Fibroblast of lung (primary cell): ENCODE results near the gene STAP2. TPM values are rescaled to one million over a fixed set of nuclear protein-coding genes. Genes with fewer than 3 reads are reported as not detected.
"Not testable (repeated sequence)": the region's sequence is repeated elsewhere in the genome, so short reads cannot be mapped to it uniquely, and the experiment has no call there.

ENCODE experiments used
- DNase-seq, 2 donors: peaks; one replicate each; pipeline versions ENCODE4 v3.0.0 to v3.0.0-alpha.2; 2010; ENCODE audit warnings: low read depth in 2 of 2
- H2AFZ ChIP-seq: 2 replicates; pipeline ENCODE4 v1.5.1; 2012; ENCODE audit warnings: low read length, control low read depth, inconsistent platforms
- H3K27ac ChIP-seq: 2 replicates; pipeline ENCODE4 v1.5.1; 2011; ENCODE audit warnings: low read length, control low read depth; ENCODE audit not compliant: insufficient read depth
- H3K27me3 ChIP-seq: 2 replicates; pipeline ENCODE4 v1.5.1; 2011; ENCODE audit warnings: mild to moderate bottlenecking, low read length; ENCODE audit not compliant: control insufficient read depth, insufficient read depth
- H3K36me3 ChIP-seq: 2 replicates; pipeline ENCODE4 v1.5.1; 2011; ENCODE audit warnings: low read length; ENCODE audit not compliant: control insufficient read depth, insufficient read depth
- H3K4me1 ChIP-seq: 2 replicates; pipeline ENCODE4 v1.5.1; 2011; ENCODE audit warnings: low read length; ENCODE audit not compliant: control insufficient read depth, insufficient read depth; ENCODE audit errors: extremely low read depth
- H3K4me2 ChIP-seq: 2 replicates; pipeline ENCODE4 v1.5.1; 2011; ENCODE audit warnings: low read length, control low read depth; ENCODE audit not compliant: insufficient read depth; ENCODE audit errors: extremely low read depth
- H3K4me3 ChIP-seq, 4 experiments: fragments of 200-600 bp in 1 of 4; sonication (generic) in 1 of 4; replicated peaks in 1 of 4; 2 replicates each; pipeline ENCODE4 v1.5.1; 2011 to 2016; ENCODE audit warnings: low read length in 4 of 4, low read depth in 3 of 4, mild to moderate bottlenecking in 3 of 4, control low read depth in 2 of 4, inconsistent platforms in 1 of 4, mixed read lengths in 1 of 4; ENCODE audit not compliant: insufficient read depth in 1 of 4; ENCODE audit errors: control extremely low read depth in 1 of 4
- H3K79me2 ChIP-seq: 2 replicates; pipeline ENCODE4 v1.5.1; 2012; ENCODE audit warnings: mild to moderate bottlenecking, low read length, inconsistent platforms; ENCODE audit not compliant: control insufficient read depth, insufficient read depth
- H3K9ac ChIP-seq: 2 replicates; pipeline ENCODE4 v1.5.1; 2011; ENCODE audit warnings: mild to moderate bottlenecking, low read length, control low read depth; ENCODE audit not compliant: insufficient read depth
- H3K9me3 ChIP-seq: 2 replicates; pipeline ENCODE4 v1.5.1; 2012; ENCODE audit warnings: low read depth, low read length; ENCODE audit not compliant: control insufficient read depth, insufficient read depth
- H4K20me1 ChIP-seq: 2 replicates; pipeline ENCODE4 v1.5.1; 2011; ENCODE audit warnings: low read length; ENCODE audit not compliant: control insufficient read depth, insufficient read depth; ENCODE audit errors: extremely low read depth
- EZH2 ChIP-seq: IDR thresholded peaks from 2 replicates; pipeline ENCODE4 v1.5.1; 2012; ENCODE audit warnings: low read length, control low read depth, mild to moderate bottlenecking; ENCODE audit errors: missing control alignments
- polyA plus RNA-seq, 2 donors: library from polyadenylated mRNA; depleted of rRNA in 1 of 2; stranded (reverse) in 1 of 2; unstranded in 1 of 2; fragments of >200 nt; gene quantifications; 2 replicates each; pipeline ENCODE4 v1.2.1, GENCODE V29; 2011 to 2012; ENCODE audit warnings: missing spikeins in 1 of 2
- total RNA-seq: library from RNA; depleted of rRNA; stranded (reverse); fragments of >200 nt; gene quantifications from 2 replicates; pipeline ENCODE4 v1.2.1, GENCODE V29; 2014
- TF ChIP-seq, protein P1 (sequence below), 2 donors: IDR thresholded peaks in 1 of 2; conservative IDR thresholded peaks in 1 of 2; 1 replicate in 1 of 2; 2 replicates in 1 of 2; pipeline ENCODE4 v1.5.1; 2011 to 2012; ENCODE audit warnings: low read length in 2 of 2, control low read depth in 1 of 2, inconsistent platforms in 1 of 2, low read depth in 1 of 2, mild to moderate bottlenecking in 1 of 2

STAP2 gene
- total and polyA plus RNA-seq, 2 donors (not counting 1 experiment from before 2014, with no cell fraction given), result 1.7 to 4.8 TPM

DNA sequence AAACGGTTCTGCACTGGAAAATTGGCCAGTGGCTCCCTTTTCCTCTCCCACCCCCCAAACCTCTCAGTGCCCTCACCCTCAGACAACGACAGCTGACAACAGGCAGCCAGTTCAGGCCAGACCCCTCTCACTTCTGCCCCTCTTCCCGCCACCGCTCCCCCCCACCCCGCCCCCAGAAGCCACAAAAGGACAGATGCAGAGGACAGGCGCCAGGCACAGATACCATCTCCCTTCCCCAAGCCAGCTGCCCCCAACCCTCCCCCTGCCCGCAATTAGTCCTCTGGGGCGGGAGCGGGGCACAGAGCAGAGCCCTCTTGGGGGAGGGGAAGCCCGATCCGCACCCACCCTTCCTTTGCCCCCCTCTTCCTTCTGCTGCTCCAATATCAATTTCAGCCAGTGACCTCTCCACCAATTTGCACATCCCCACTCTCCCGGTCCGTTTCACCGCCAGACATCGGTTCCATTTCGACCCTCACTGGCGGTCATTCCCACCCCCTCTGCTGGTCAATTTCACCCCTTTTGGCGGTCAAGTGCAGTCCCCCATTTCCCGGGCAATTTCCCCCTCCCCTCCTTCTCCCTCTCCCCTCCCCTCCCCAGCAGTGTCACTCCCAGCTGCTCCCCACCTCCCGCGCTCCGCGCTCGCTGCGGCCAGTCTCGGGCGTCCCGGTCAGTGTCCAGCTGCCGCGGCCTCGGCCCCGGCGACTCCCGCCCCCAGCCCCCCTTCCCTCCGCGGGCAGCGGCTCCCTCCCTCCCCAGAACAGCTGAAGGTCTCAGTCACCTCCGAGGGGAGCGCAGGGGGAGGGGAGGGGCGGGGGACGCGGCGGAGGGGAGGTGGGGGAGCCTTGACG, 60.0 kb downstream of the STAP2 start, which contains the start of gene SHD:
TSS of gene SHD (plus strand) at position 848 of the 848 bp plus-strand sequence. CDS start 798 bp downstream, outside the sequence.
- no peak within 1 kb of the TSS for H3K27ac ChIP-seq
- no peak within 1 kb of the TSS for H2AFZ ChIP-seq
- no peak within 1 kb of the TSS for H3K4me2 ChIP-seq
- no peak within 1 kb of the TSS for H3K9ac ChIP-seq
- no peak for TF ChIP-seq EZH2
- TF ChIP-seq, protein P1, sequence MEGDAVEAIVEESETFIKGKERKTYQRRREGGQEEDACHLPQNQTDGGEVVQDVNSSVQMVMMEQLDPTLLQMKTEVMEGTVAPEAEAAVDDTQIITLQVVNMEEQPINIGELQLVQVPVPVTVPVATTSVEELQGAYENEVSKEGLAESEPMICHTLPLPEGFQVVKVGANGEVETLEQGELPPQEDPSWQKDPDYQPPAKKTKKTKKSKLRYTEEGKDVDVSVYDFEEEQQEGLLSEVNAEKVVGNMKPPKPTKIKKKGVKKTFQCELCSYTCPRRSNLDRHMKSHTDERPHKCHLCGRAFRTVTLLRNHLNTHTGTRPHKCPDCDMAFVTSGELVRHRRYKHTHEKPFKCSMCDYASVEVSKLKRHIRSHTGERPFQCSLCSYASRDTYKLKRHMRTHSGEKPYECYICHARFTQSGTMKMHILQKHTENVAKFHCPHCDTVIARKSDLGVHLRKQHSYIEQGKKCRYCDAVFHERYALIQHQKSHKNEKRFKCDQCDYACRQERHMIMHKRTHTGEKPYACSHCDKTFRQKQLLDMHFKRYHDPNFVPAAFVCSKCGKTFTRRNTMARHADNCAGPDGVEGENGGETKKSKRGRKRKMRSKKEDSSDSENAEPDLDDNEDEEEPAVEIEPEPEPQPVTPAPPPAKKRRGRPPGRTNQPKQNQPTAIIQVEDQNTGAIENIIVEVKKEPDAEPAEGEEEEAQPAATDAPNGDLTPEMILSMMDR (conservative IDR thresholded peaks at IDR 0.05 in 1 of 2, IDR thresholded peaks at IDR 0.05 in 1 of 2; ENCODE audit: low read depth in 1 of 2, low read length in 2 of 2), result no peak
- H3K9me3 ChIP-seq, result no peaks in the 10 kb centered on the region
- no peaks in the 10 kb centered on the region for H3K4me1 ChIP-seq
- no peaks in the 10 kb centered on the region for H4K20me1 ChIP-seq
- no peaks in the 10 kb centered on the region for H3K36me3 ChIP-seq
- DNase-seq, result no peak
- H3K79me2 ChIP-seq, result no peaks in the 10 kb centered on the region
- H3K4me3 ChIP-seq, result no peak within 1 kb of the TSS
- H3K27me3 ChIP-seq, result peaks cover 19% of the 10 kb centered on the region

DNA sequence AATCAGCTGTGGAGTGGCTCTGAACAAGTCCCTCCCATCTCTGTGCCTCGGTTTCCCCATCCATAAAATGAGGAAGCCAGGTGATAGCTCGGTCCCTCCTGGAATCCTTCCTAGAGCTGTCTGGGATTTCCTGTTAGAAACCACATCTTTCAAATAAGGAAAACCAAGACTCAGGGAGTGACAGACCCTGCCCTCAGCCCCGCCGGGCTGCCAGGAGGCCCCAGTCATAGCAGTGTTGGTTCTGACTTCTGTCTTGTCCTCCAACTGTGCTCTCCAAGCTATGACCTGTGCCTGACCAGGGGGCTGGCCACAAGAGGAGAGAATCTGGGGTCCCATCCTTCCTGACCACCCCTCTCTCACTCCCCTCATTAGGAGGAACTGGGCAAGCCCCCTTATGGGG, 60.6 kb downstream of the STAP2 start:
- peaks cover 19% of the 10 kb centered on the region for H3K27me3 ChIP-seq
- no peak overlapping the region for H3K27ac ChIP-seq
- H3K4me2 ChIP-seq, result no peak overlapping the region
- H3K4me3 ChIP-seq, result no peak overlapping the region
- no peaks in the 10 kb centered on the region for H3K79me2 ChIP-seq
- no peak for DNase-seq
- H3K9ac ChIP-seq, result no peak overlapping the region
- no peaks in the 10 kb centered on the region for H3K36me3 ChIP-seq
- H3K4me1 ChIP-seq, result no peaks in the 10 kb centered on the region
- no peaks in the 10 kb centered on the region for H4K20me1 ChIP-seq
- no peaks in the 10 kb centered on the region for H3K9me3 ChIP-seq
- no peak overlapping the region for H2AFZ ChIP-seq
- TF ChIP-seq, protein P1 (conservative IDR thresholded peaks at IDR 0.05 in 1 of 2, IDR thresholded peaks at IDR 0.05 in 1 of 2; ENCODE audit: low read depth in 1 of 2, low read length in 2 of 2), result no peak
- TF ChIP-seq EZH2, result no peak

DNA sequence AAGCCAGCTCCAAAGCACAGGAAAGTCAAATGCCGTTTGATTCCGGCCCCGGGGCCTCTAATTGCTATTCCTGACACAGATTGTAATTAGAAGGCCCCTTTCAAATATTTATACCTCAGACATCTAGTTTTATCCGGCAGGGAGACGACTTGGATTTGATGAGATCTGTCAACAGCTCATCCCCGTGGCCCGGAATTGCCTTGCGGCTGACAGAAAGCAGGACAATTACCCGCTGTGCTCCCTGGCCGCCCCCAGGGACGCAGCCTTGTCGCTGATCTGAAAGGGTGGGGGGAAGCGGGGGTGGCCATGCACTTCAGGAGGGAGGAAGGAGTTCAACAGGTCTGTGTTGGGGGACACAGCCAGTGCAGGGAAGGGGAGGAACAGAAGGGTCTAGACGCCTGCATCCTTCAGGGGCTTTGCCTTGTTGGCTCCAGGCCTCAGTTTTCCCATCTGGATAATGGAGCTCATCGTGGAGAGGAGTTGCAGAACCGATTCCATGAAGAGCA, 61.4 kb downstream of the STAP2 start:
- Histone ChIP-seq H3K27ac (no peak overlapping the region), H3K79me2 (no peaks in the 10 kb centered on the region)
- DNase-seq, result no peak

DNA sequence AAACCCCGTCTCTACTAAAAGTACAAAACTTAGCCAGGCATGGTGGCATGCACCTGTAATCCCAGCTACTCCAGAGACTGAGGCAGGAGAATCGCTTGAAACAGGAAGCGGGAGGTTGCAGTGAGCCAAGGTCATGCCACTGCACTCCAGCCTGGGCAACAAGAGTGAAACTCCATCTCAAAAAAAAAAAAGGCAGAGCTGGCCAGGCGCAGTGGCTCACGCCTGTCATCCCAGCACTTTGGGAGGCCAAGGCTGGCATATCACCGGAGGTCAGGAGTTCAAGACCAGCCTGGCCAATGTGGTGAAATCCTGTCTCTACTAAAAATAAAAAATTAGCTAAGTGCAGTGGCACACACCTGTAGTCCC, 64.3 kb downstream of the STAP2 start:
- H3K4me3 ChIP-seq, DNase-seq, H3K4me2 ChIP-seq, H3K27ac ChIP-seq, H4K20me1 ChIP-seq, H3K4me1 ChIP-seq, H3K79me2 ChIP-seq, H3K27me3 ChIP-seq, H3K9ac ChIP-seq, H3K36me3 ChIP-seq, H3K9me3 ChIP-seq, H2AFZ ChIP-seq: not testable (repeated sequence)

More for the DNA sequence above, 61.4 kb downstream of the STAP2 start:
- no peaks in the 10 kb centered on the region for H3K4me1 ChIP-seq
- H3K9me3 ChIP-seq, result no peaks in the 10 kb centered on the region
- no peaks in the 10 kb centered on the region for H4K20me1 ChIP-seq
- H3K4me3 ChIP-seq, result no peak overlapping the region
- no peak overlapping the region for H2AFZ ChIP-seq
- H3K9ac ChIP-seq, result no peak overlapping the region
- peaks cover 19% of the 10 kb centered on the region for H3K27me3 ChIP-seq
- H3K36me3 ChIP-seq, result no peaks in the 10 kb centered on the region
- no peak for TF ChIP-seq EZH2
- TF ChIP-seq, protein P1 (conservative IDR thresholded peaks at IDR 0.05 in 1 of 2, IDR thresholded peaks at IDR 0.05 in 1 of 2; ENCODE audit: low read depth in 1 of 2, low read length in 2 of 2), result no peak
- H3K4me2 ChIP-seq, result no peak overlapping the region
